H1 (cell line): ENCODE data around the gene HOXB5. TPM values are rescaled to one million over a fixed set of nuclear protein-coding genes. Genes with fewer than 3 reads are reported as not detected.

Experiments used
- CTCF ChIA-PET: fragments of 300-600 bp; sonication (Branson Sonifier 250); formaldehyde crosslinking; loops from one replicate; lab custom pipeline; 2021; ENCODE audit not compliant: partially characterized antibody; lab: Charles Lee
- POLR2A ChIA-PET: fragments of 300-600 bp; sonication (Branson Sonifier 250); formaldehyde crosslinking; loops from one replicate; lab custom pipeline; 2021; ENCODE audit warnings: inconsistent platforms; ENCODE audit not compliant: partially characterized antibody; lab: Charles Lee
- DNase-seq, 2 experiments: peaks; one replicate each; pipeline versions ENCODE4 v3.0.0 to v3.0.0-alpha.2; 2010 to 2022; ENCODE audit warnings: low spot score in 2 of 2, low read depth in 1 of 2, mixed read lengths in 1 of 2
- FAIRE-seq: peaks from 2 replicates; lab custom pipeline; 2011; peaks lifted over from hg19 to GRCh38; lab: Jason Lieb, UNC
- H2AFZ ChIP-seq: 2 replicates; pipeline ENCODE4 v1.8.1; 2012; ENCODE audit warnings: low read length, inconsistent platforms
- H2AK5ac ChIP-seq: 2 replicates; pipeline ENCODE4 v1.6.1; 2013; ENCODE audit warnings: low read depth, low read length
- H2BK120ac ChIP-seq: replicated peaks from 2 replicates; pipeline ENCODE3; 2013; ENCODE audit warnings: low read depth, low read length, inconsistent platforms
- H2BK12ac ChIP-seq: 2 replicates; pipeline ENCODE4 v1.6.1; 2013; ENCODE audit warnings: low read depth, low read length
- H2BK15ac ChIP-seq: 2 replicates; pipeline ENCODE4 v1.6.1; 2013; ENCODE audit warnings: low read length
- H2BK20ac ChIP-seq: 2 replicates; pipeline ENCODE4 v1.6.1; 2013; ENCODE audit warnings: low read length
- H2BK5ac ChIP-seq: 2 replicates; pipeline ENCODE4 v1.6.1; 2013; ENCODE audit warnings: low read depth, low read length
- H3K14ac ChIP-seq: 2 replicates; pipeline ENCODE4 v1.6.1; 2013; ENCODE audit warnings: inconsistent platforms; ENCODE audit not compliant: insufficient read length
- H3K18ac ChIP-seq: 2 replicates; pipeline ENCODE4 v1.6.1; 2013; ENCODE audit warnings: low read length; ENCODE audit errors: extremely low read depth
- H3K23ac ChIP-seq: 2 replicates; pipeline ENCODE4 v1.6.1; 2013; ENCODE audit warnings: inconsistent platforms; ENCODE audit not compliant: insufficient read length
- H3K23me2 ChIP-seq: 2 replicates; pipeline ENCODE4 v1.6.1; 2013; ENCODE audit warnings: low read depth, low read length
- H3K27ac ChIP-seq: 2 replicates; pipeline ENCODE4 v1.6.1; 2011; ENCODE audit warnings: low read depth, low read length, inconsistent platforms
- H3K27me3 ChIP-seq, 4 experiments: replicated peaks in 1 of 4; 1 replicate in 1 of 4; 2 replicates in 3 of 4; pipeline versions ENCODE4 v1.6.1 to v1.8.1; 2011 to 2013; ENCODE audit warnings: low read length in 3 of 4, mild to moderate bottlenecking in 3 of 4, inconsistent platforms in 2 of 4, mixed read lengths in 2 of 4, moderate library complexity in 1 of 4; ENCODE audit not compliant: control insufficient read depth in 3 of 4, insufficient read depth in 3 of 4; ENCODE audit errors: extremely low read depth in 1 of 4
- H3K36me3 ChIP-seq, 4 experiments: 2 replicates each; pipeline versions ENCODE4 v1.6.1 to v1.8.1; 2011 to 2013; ENCODE audit warnings: mild to moderate bottlenecking in 4 of 4, low read length in 3 of 4, moderate library complexity in 2 of 4, control low read depth in 1 of 4, inconsistent platforms in 1 of 4; ENCODE audit not compliant: insufficient read depth in 4 of 4, control insufficient read depth in 2 of 4
- H3K4ac ChIP-seq: replicated peaks from 2 replicates; pipeline ENCODE3; 2013; ENCODE audit warnings: low read length, low read depth, mixed read lengths, inconsistent platforms; ENCODE audit not compliant: insufficient read length
- H3K4me1 ChIP-seq, 4 experiments: replicated peaks in 1 of 4; 1 replicate in 1 of 4; 2 replicates in 3 of 4; pipeline versions ENCODE4 v1.6.1 to v1.8.1; 2011 to 2013; ENCODE audit warnings: low read length in 3 of 4, inconsistent platforms in 2 of 4, mixed read lengths in 1 of 4; ENCODE audit not compliant: insufficient read depth in 4 of 4, control insufficient read depth in 3 of 4
- H3K4me2 ChIP-seq, 2 experiments: 2 replicates each; pipeline versions ENCODE4 v1.6.1 to v1.8.1; 2011 to 2013; ENCODE audit warnings: low read depth in 2 of 2, low read length in 2 of 2, control low read depth in 1 of 2, inconsistent platforms in 1 of 2, mild to moderate bottlenecking in 1 of 2; ENCODE audit not compliant: insufficient read depth in 1 of 2
- H3K4me3 ChIP-seq, 4 experiments: fragments of 200-600, 300-600 bp in 1 of 4; sonication (generic), shearing (Covaris generic), sonication (Bioruptor Twin) in 1 of 4; 2 replicates each; pipeline versions ENCODE4 v1.5.1 to v1.8.1; 2011 to 2016; ENCODE audit warnings: low read length in 4 of 4, low read depth in 3 of 4, control low read depth in 2 of 4, inconsistent platforms in 2 of 4, mild to moderate bottlenecking in 2 of 4, mixed read lengths in 1 of 4, moderate library complexity in 1 of 4; ENCODE audit not compliant: insufficient read depth in 2 of 4; ENCODE audit errors: extremely low read depth in 1 of 4
- H3K56ac ChIP-seq: replicated peaks from 2 replicates; pipeline ENCODE3; 2013; ENCODE audit warnings: low read depth, mild to moderate bottlenecking, mixed read lengths, low read length, inconsistent platforms; ENCODE audit not compliant: insufficient read length
- H3K79me1 ChIP-seq: 2 replicates; pipeline ENCODE4 v1.6.1; 2013; ENCODE audit warnings: low read depth, low read length, control low read depth
- H3K79me2 ChIP-seq, 2 experiments: 2 replicates each; pipeline versions ENCODE4 v1.6.1 to v1.8.1; 2012 to 2013; ENCODE audit warnings: low read length in 2 of 2, mild to moderate bottlenecking in 2 of 2, inconsistent platforms in 1 of 2; ENCODE audit not compliant: insufficient read depth in 2 of 2, control insufficient read depth in 1 of 2
- H3K9ac ChIP-seq, 4 experiments: replicated peaks in 1 of 4; 1 replicate in 1 of 4; 2 replicates in 3 of 4; pipeline versions ENCODE4 v1.6.1 to v1.8.1; 2011 to 2013; ENCODE audit warnings: low read depth in 3 of 4, low read length in 3 of 4, control low read depth in 2 of 4, mild to moderate bottlenecking in 2 of 4, moderate library complexity in 2 of 4, inconsistent platforms in 1 of 4; ENCODE audit errors: extremely low read depth in 1 of 4
- H3K9me3 ChIP-seq, 2 experiments: 2 replicates each; pipeline versions ENCODE4 v1.6.1 to v1.8.1; 2012 to 2013; ENCODE audit warnings: mild to moderate bottlenecking in 2 of 2, moderate library complexity in 2 of 2, control low read depth in 1 of 2, inconsistent platforms in 1 of 2, low read depth in 1 of 2, low read length in 1 of 2, mixed read lengths in 1 of 2; ENCODE audit not compliant: insufficient read depth in 2 of 2
- H4K20me1 ChIP-seq, 2 experiments: replicated peaks in 1 of 2; 2 replicates each; pipeline versions ENCODE3 to v1.8.1; 2011 to 2013; ENCODE audit warnings: inconsistent platforms in 2 of 2, low read length in 2 of 2, mild to moderate bottlenecking in 1 of 2; ENCODE audit not compliant: insufficient read depth in 2 of 2, control insufficient read depth in 1 of 2
- H4K5ac ChIP-seq: 2 replicates; pipeline ENCODE4 v1.6.1; 2013; ENCODE audit warnings: low read length, low read depth, mixed read lengths, inconsistent platforms; ENCODE audit not compliant: insufficient read length
- H4K8ac ChIP-seq: 2 replicates; pipeline ENCODE4 v1.8.0; 2013; ENCODE audit warnings: mild to moderate bottlenecking, moderate library complexity, low read length, inconsistent platforms; ENCODE audit not compliant: insufficient read depth; ENCODE audit errors: extremely low read depth
- H4K91ac ChIP-seq: replicated peaks from 2 replicates; pipeline ENCODE3; 2013; ENCODE audit warnings: low read length, mixed read lengths, inconsistent platforms; ENCODE audit not compliant: insufficient read length
- BCL11A ChIP-seq, 2 experiments: IDR thresholded peaks; one replicate each; pipeline ENCODE4 v1.6.1; 2011; ENCODE audit warnings: low read depth in 2 of 2, low read length in 2 of 2, mild to moderate bottlenecking in 2 of 2
- BRCA1 ChIP-seq: IDR thresholded peaks from 2 replicates; pipeline ENCODE4 v1.6.1; 2012; ENCODE audit warnings: low read depth, low read length, improper control_type of control experiment
- CHD2 ChIP-seq: IDR thresholded peaks from 2 replicates; pipeline ENCODE4 v1.6.1; 2012; ENCODE audit warnings: low read length, improper control_type of control experiment
- E2F6 ChIP-seq: IDR thresholded peaks from 2 replicates; pipeline ENCODE4 v1.6.1; 2012; ENCODE audit warnings: inconsistent platforms
- KDM4A ChIP-seq: IDR thresholded peaks from one replicate; pipeline ENCODE4 v1.7.1; 2012; ENCODE audit warnings: low read depth, mild to moderate bottlenecking, moderate library complexity, low read length, inconsistent platforms; ENCODE audit not compliant: severe bottlenecking
- MAFK ChIP-seq: IDR thresholded peaks from 2 replicates; pipeline ENCODE4 v1.6.1; 2012; ENCODE audit warnings: low read depth, mild to moderate bottlenecking, improper control_type of control experiment, low read length
- POLR2A ChIP-seq, 2 experiments: IDR thresholded peaks; 1 replicate in 1 of 2; 2 replicates in 1 of 2; pipeline ENCODE4 v1.6.1; 2011; ENCODE audit warnings: low read depth in 2 of 2, low read length in 2 of 2, mild to moderate bottlenecking in 2 of 2; ENCODE audit errors: control extremely low read depth in 1 of 2
- POU5F1 ChIP-seq: IDR thresholded peaks from 2 replicates; pipeline ENCODE4 v1.6.1; 2011; ENCODE audit warnings: low read depth, mild to moderate bottlenecking, low read length, moderate library complexity
- TBP ChIP-seq: IDR thresholded peaks from 2 replicates; pipeline ENCODE4 v1.6.1; 2011; ENCODE audit warnings: low read depth, low read length, improper control_type of control experiment
- TCF12 ChIP-seq: IDR thresholded peaks from 2 replicates; pipeline ENCODE4 v1.6.1; 2011; ENCODE audit warnings: low read depth, mild to moderate bottlenecking, low read length
- YY1 ChIP-seq: IDR thresholded peaks from 2 replicates; pipeline ENCODE4 v1.6.1; 2011; ENCODE audit warnings: low read depth, mild to moderate bottlenecking, low read length
- WGBS, 2 experiments: shearing (Covaris generic) in 1 of 2; methylation state at CpG; one replicate each; pipeline versions ENCODE4 v1.1.6 to v1.1.7; 2013 to 2015; ENCODE audit warnings: low lambda C conversion rate in 2 of 2, mixed read lengths in 2 of 2, inconsistent platforms in 1 of 2, low coverage in 1 of 2, missing lambda C conversion rate in 1 of 2; ENCODE audit not compliant: insufficient replicate concordance in 2 of 2, insufficient coverage in 1 of 2, insufficient read length in 1 of 2; ENCODE audit errors: extremely low coverage in 1 of 2, missing lambda C conversion rate in 1 of 2; 5-methylcytosine and 5-hydroxymethylcytosine counted together
- polyA plus RNA-seq, 7 experiments: library from polyadenylated mRNA; depleted of rRNA in 3 of 7; stranded (reverse) in 5 of 7; unstranded in 2 of 7; fragments of >200 nt in 5 of 7; fragments of 200-250 nt in 2 of 7; gene quantifications; 1 replicate in 5 of 7; 2 replicates in 1 of 7; 4 replicates in 1 of 7; pipeline versions ENCODE4 v1.2.1 to v1.2.3, GENCODE V29; 2011 to 2013; ENCODE audit warnings: missing spikeins in 2 of 7, mixed read lengths in 2 of 7
- total RNA-seq: library from RNA; stranded (reverse); fragmentation: NEBNext Ultra II Directional; extraction: Animal tissue kit (Norgen Biotek cat#: 25700); gene quantifications from 2 replicates; pipeline ENCODE4 v1.2.1, GENCODE V29; 2021

The HOXB5 gene
- total and polyA plus RNA-seq, 2 of the 8 experiments (the other 6 are each of a cell fraction or from before 2014, with no cell fraction given): not detected

DNA sequence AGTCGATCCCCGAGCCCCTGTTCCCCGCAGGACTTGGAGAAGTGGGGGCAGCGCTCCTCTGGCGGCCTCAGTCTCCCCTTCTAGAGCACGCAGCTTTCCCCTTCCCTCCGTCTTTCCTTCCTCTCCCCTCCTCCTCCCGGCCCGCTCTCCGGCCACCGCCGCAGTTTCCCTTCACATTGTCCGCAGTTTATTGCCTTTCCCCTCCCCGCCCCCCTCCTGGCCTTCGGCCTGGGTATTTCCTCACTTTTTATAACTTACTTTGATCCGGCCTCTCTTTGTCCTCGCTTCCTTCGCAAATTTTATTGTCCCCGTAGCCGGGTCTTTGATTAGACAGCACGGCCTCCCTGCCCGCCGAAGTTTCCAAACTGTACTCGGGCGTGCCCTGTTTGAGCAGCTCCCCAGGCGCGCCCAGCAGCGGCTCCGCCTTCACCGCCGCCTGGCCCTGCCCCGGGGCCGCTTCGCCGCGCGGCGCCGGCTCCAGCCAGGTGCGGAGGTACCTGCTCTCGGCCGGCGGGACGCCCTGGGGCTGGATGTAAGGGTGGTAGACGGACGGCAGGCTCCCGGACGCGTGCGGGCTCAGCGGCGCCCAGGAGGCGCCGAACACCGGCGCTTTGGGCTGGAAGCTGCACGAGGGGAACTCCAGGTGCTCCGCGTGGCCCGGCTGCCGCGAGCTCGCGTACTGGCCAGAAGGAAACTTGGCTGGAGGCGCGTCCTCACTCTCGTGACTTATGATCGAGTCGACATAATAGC is 32.1 kb upstream of the HOXB5 start:
- Histone ChIP-seq H3K79me1 (no peaks in the 10 kb centered on the region), H3K27me3 (peaks cover 98 to 100% (median 100%) of the 10 kb centered on the region in 4 experiments), H3K14ac (no peak overlapping the region), H3K4me3 (peak overlapping the region in 2 of 4 experiments; percentile 19 to 52; a peak in 5 of 8 replicates), H3K18ac (peak overlapping the region; percentile 32; the same call in 1 of the 2 replicates), H2BK20ac (no peak overlapping the region), H3K4ac (no peak overlapping the region), H3K79me2 (no peaks in the 10 kb centered on the region), H3K36me3 (peaks cover 0 to 13% (median 0%) of the 10 kb centered on the region in 4 experiments; a peak in 1 of 8 replicates), H2BK5ac (no peak overlapping the region), H2BK15ac (0 out of 2 replicates have a peak overlapping the region, but pooled peaks have one; percentile 61), H3K27ac (no peak overlapping the region), H3K9me3 (no peaks in the 10 kb centered on the region), H3K4me1 (peaks cover 0 to 11% (median 5%) of the 10 kb centered on the region in 4 experiments; a peak in 5 of 7 replicates), H2BK12ac (0 out of 2 replicates have a peak overlapping the region, but pooled peaks have one; percentile 60), H3K56ac (no peak overlapping the region), H2AFZ (no peak overlapping the region), H4K91ac (no peak overlapping the region), H3K4me2 (peak overlapping the region; percentile 55 to 61), H4K8ac (peak overlapping the region; percentile 41; the same call in 1 of the 2 replicates), H3K23ac (no peak overlapping the region), H3K9ac (no peak overlapping the region), H3K23me2 (no peaks in the 10 kb centered on the region; the same call in 1 of the 2 replicates), H2BK120ac (no peak overlapping the region), H4K5ac (no peak overlapping the region), H4K20me1 (peaks cover 37 to 52% of the 10 kb centered on the region in 2 experiments), H2AK5ac (no peak overlapping the region)
- peak in 1 of 2 experiments; percentile 77 for DNase-seq
- POLR2A ChIA-PET: interaction anchor here (1.1 to 1.6 kb wide), 3 partner anchors 9 to 19 kb away, joined by 3 to 4 read pairs (median 3); no protein-coding TSS in a partner anchor
- 5% methylated on average over 53 of the region's 69 CpGs; no CpG with 5 or more reads in 1 of the 2 experiments for WGBS, 2 experiments
- CTCF ChIA-PET: interaction anchor here (0.7 to 4.6 kb wide), 15 partner anchors 9 to 1332 kb away, joined by 3 to 30 read pairs (median 3); partner anchors contain the start of genes HOXB5 and HOXB8
- no peak for FAIRE-seq
- TF ChIP-seq TCF12 (no peak), BRCA1 (no peak), POLR2A (IDR thresholded peaks at IDR 0.05; ENCODE audit: control extremely low read depth in 1 of 2, low read depth in 2 of 2, low read length in 2 of 2) (no peak), CHD2 (no peak), TBP (no peak), BCL11A (IDR thresholded peaks at IDR 0.05; ENCODE audit: low read depth in 2 of 2, low read length in 2 of 2) (no peak), KDM4A (peak; percentile 7), E2F6 (no peak), MAFK (no peak), YY1 (no peak), POU5F1 (no peak)
